Mesothelial cell of epicardium (in vitro differentiated cells): ENCODE data around the gene FMN2. TPM values are rescaled to one million over a fixed set of nuclear protein-coding genes. Genes with fewer than 3 reads are reported as not detected.

Source experiments
- DNase-seq, 2 experiments: peaks; one replicate each; pipeline ENCODE4 v3.0.0; 2021; ENCODE audit warnings: low spot score in 2 of 2; ENCODE audit not compliant: unreplicated experiment in 2 of 2
- H3K27ac Mint-ChIP-seq: 2 replicates; pipeline ENCODE4 v1.8.0; 2021; ENCODE audit warnings: mixed read lengths
- H3K27me3 Mint-ChIP-seq: 2 replicates; pipeline ENCODE4 v1.8.0; 2021; ENCODE audit warnings: low read depth, mixed read lengths
- H3K36me3 Mint-ChIP-seq: 2 replicates; pipeline ENCODE4 v1.8.0; 2021; ENCODE audit warnings: mixed read lengths
- H3K4me1 Mint-ChIP-seq: 2 replicates; pipeline ENCODE4 v1.8.0; 2021; ENCODE audit warnings: mixed read lengths
- H3K4me3 Mint-ChIP-seq: 2 replicates; pipeline ENCODE4 v1.8.0; 2021; ENCODE audit warnings: mild to moderate bottlenecking, moderate library complexity, mixed read lengths
- H3K9me3 Mint-ChIP-seq: 2 replicates; pipeline ENCODE4 v1.8.0; 2021; ENCODE audit warnings: mixed read lengths
- total RNA-seq: library from RNA; stranded (reverse); gene quantifications from 3 replicates; pipeline ENCODE4 v1.2.1, GENCODE V29; 2021
- TF ChIP-seq, protein P1 (sequence below): fragments of 200-600 bp; sonication (generic); IDR thresholded peaks from one replicate; pipeline ENCODE4 v1.5.0; 2021; ENCODE audit warnings: antibody characterized with exemption; ENCODE audit not compliant: unreplicated experiment

FMN2 gene
- 0.23 to 0.54 TPM (median 0.33 TPM) in 3 replicates for total RNA-seq

DNA sequence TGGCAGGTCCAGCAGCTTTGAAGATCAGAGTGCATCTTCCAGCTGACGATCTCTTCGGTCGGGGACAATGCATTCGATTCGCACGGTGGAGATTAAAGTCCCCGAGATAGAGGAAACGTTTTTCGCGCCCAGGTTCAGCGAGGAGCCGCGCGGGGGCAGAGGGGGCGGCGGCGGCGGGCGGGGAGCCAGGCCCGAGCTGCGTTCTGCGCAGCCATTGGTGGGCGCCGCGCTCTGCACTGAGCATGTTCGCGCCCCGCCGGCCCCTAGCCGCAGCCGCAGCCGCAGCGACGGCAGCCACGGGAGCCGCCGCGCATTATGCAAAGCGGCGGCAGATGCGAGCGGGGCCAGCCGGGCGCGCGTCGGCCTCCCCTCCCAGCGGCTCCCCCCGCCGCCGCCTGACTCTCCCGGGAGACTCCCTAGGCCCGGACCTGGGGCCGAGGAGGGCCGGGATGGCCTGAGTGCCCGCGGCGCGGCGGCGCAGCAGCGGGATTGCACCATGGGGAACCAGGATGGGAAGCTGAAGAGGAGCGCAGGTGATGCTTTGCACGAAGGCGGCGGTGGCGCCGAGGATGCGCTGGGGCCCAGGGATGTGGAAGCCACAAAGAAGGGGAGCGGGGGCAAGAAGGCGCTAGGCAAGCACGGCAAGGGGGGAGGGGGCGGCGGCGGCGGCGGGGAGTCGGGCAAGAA is at the start of gene FMN2:
TSS of gene FMN2 (plus strand) at position 270 of the 687 bp plus-strand sequence. CDS start at position 497, 227 bp downstream.
- Mint-ChIP-seq H3K36me3 (no peaks in the 10 kb centered on the region), H3K4me3 (peak within 1 kb of the TSS; percentile 68), H3K27me3 (peaks cover 88% of the 10 kb centered on the region), H3K9me3 (no peaks in the 10 kb centered on the region), H3K4me1 (peaks cover 8% of the 10 kb centered on the region), H3K27ac (no peak within 1 kb of the TSS)
- peak in 1 of 2 experiments; percentile 44 for DNase-seq
- TF ChIP-seq, protein P1, sequence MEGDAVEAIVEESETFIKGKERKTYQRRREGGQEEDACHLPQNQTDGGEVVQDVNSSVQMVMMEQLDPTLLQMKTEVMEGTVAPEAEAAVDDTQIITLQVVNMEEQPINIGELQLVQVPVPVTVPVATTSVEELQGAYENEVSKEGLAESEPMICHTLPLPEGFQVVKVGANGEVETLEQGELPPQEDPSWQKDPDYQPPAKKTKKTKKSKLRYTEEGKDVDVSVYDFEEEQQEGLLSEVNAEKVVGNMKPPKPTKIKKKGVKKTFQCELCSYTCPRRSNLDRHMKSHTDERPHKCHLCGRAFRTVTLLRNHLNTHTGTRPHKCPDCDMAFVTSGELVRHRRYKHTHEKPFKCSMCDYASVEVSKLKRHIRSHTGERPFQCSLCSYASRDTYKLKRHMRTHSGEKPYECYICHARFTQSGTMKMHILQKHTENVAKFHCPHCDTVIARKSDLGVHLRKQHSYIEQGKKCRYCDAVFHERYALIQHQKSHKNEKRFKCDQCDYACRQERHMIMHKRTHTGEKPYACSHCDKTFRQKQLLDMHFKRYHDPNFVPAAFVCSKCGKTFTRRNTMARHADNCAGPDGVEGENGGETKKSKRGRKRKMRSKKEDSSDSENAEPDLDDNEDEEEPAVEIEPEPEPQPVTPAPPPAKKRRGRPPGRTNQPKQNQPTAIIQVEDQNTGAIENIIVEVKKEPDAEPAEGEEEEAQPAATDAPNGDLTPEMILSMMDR: no peak

DNA sequence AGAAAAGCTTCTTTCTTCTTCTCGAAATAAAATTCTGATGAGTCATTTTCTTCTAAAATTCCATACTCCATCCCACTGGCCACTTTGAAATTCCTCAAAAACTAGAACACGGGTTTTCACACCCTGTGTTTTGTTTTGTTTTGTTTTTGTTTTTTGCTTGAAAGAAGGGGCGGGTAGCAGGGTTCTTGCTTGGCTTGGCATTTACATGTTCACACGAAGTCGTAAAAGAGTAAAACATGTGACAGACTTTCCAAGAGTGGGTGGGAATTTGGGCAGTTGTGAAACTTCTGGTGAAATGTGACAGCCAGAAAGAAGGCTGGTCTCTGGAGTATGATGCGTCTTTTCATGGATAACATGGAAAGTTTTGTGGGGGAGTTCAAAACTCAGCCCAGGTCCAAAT is 47.1 kb upstream of the FMN2 start:
- Mint-ChIP-seq H3K4me1 (no peaks in the 10 kb centered on the region), H3K27me3 (peaks cover 17% of the 10 kb centered on the region), H3K36me3 (no peaks in the 10 kb centered on the region), H3K4me3 (no peak overlapping the region), H3K9me3 (no peaks in the 10 kb centered on the region), H3K27ac (no peak overlapping the region)
- TF ChIP-seq, protein P1: no peak
- DNase-seq: no peak

DNA sequence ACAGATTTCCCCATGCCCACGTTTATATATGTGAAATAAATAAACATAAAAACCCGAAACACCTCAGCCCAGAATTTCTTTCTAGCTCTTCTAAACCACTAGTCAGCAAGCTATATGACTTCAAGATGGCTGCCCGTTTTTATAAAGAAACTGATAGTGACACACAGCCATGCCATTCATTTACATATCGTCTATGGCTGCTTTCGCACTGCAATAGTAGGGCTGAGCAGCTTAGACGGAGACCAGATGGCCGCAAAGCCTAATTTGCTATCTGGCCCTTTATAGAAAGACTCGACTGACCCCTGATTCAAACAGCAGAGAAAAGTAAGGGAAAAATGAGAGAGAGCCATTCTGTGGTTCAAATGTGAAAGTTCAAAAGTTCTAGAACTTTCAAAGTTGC is 45.7 kb upstream of the FMN2 start:
- Mint-ChIP-seq H3K27me3 (peaks cover 17% of the 10 kb centered on the region), H3K4me3 (no peak overlapping the region), H3K4me1 (no peaks in the 10 kb centered on the region), H3K36me3 (no peaks in the 10 kb centered on the region), H3K9me3 (no peaks in the 10 kb centered on the region), H3K27ac (no peak overlapping the region)
- DNase-seq: no peak
- TF ChIP-seq, protein P1: no peak

DNA sequence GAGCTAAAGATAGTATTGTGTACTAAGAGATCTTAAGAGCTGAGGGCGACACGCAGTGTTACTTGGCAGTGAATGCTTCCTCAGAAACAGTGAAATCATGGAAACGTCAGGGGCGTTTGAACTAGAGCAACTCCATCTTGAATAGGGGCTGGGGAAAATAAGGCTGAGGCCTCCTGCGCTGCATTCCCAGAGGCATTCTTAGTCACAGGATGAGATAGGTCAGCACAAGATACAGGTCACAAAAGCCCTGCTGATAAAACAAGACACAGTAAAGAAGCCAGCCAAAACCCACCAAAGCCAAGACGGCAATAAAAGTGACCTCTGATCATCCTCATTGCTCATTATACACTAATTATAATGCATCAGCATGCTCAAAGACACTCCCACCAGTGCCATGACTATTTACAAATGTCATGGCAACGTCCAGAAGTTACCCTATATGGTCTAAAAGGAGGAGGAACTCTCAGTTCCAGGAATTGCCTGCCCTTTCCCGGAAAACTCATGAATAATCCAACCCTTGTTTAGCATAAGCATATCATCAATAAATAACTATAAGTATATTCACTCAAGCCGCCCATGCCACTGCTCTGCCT is 37.5 kb upstream of the FMN2 start:
- DNase-seq: no peak

DNA sequence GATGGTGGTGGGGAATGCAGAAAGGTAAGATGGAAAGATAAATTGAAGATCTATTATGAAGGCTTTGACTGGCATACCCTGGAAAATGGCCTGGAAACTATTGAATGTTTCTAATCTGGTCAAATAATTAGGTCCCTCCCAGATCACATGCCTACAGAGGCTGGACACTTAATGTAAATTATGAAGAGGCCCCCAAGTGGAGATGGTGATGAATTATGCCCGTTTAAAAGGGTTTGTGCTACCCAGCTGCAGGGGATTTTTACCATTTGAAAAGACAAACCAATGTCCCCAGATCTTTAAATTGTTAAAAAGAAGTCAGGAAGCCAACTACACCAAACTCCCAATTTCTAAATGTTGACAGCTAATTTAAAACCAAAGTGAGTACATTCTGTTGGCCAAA is 35.7 kb upstream of the FMN2 start:
- Mint-ChIP-seq H3K36me3 (no peaks in the 10 kb centered on the region), H3K9me3 (peaks cover 4% of the 10 kb centered on the region)
- TF ChIP-seq, protein P1: no peak

More for the DNA sequence above, 37.5 kb upstream of the FMN2 start:
- Mint-ChIP-seq H3K27ac (no peak overlapping the region), H3K9me3 (peaks cover 4% of the 10 kb centered on the region), H3K36me3 (no peaks in the 10 kb centered on the region), H3K4me1 (no peaks in the 10 kb centered on the region), H3K27me3 (peaks cover 7% of the 10 kb centered on the region), H3K4me3 (no peak overlapping the region)
- TF ChIP-seq, protein P1: no peak

More for the DNA sequence above, 35.7 kb upstream of the FMN2 start:
- peaks cover 9% of the 10 kb centered on the region for H3K27me3 Mint-ChIP-seq
- DNase-seq: no peak
- H3K27ac Mint-ChIP-seq: no peak overlapping the region
- no peak overlapping the region for H3K4me3 Mint-ChIP-seq
- no peaks in the 10 kb centered on the region for H3K4me1 Mint-ChIP-seq
